ENCODE results near the gene SNX19.

SNX19 gene

DNA sequence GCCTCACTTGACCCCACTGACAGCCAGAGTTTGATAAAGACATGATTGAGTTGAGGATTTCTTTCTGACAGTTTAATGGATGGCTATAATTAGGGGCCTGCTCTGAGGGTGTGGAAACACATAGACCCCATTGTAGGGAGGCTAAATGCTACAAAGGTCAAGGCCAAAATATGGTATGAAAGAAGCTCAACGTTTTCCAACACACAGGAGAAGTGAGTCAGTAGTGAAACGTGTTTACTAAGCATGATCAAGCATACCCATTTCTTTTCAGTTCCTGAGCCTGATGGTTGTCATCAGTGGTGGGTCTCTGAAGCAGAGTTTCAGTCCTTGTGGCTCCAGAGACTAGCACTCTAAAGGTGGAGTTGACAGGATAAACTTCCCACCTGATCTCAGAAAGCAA is 69.7 kb downstream of the SNX19 start:
- TF ChIP-seq, protein P1, sequence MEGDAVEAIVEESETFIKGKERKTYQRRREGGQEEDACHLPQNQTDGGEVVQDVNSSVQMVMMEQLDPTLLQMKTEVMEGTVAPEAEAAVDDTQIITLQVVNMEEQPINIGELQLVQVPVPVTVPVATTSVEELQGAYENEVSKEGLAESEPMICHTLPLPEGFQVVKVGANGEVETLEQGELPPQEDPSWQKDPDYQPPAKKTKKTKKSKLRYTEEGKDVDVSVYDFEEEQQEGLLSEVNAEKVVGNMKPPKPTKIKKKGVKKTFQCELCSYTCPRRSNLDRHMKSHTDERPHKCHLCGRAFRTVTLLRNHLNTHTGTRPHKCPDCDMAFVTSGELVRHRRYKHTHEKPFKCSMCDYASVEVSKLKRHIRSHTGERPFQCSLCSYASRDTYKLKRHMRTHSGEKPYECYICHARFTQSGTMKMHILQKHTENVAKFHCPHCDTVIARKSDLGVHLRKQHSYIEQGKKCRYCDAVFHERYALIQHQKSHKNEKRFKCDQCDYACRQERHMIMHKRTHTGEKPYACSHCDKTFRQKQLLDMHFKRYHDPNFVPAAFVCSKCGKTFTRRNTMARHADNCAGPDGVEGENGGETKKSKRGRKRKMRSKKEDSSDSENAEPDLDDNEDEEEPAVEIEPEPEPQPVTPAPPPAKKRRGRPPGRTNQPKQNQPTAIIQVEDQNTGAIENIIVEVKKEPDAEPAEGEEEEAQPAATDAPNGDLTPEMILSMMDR (IDR thresholded peaks at IDR 0.05; ENCODE audit: low read depth, low read length) = no peak
- Histone ChIP-seq H3K4me3 (ENCODE audit: low read depth, low read length) (no peak overlapping the region), H3K36me3 (no peaks in the 10 kb centered on the region), H3K9me3 (no peaks in the 10 kb centered on the region), H3K27me3 (no peaks in the 10 kb centered on the region), H3K4me1 (peaks cover 4% of the 10 kb centered on the region; the same call in 1 of the 2 replicates)
- DNase-seq = no peak

DNA sequence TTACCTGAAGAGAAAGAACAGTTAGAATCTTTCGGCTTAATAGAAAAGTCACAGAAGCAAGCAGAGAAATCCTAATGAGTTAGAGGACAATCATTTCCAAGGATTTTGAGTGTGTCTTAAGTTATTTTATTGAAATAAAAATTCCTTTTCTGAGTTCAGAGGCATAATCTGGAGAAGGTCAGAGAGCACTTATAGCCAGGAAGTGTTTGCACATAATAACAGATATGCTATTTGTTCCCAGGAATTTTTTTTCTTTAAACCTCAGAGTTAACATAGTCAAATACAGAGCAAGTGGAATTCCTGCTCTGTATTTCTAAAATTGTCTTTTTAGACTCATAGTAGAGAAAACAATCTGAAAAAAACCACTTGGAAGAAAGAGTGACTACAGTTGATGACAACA is 74.3 kb downstream of the SNX19 start:
- H3K4me1 ChIP-seq = peaks cover 4% of the 10 kb centered on the region; the same call in 1 of the 2 replicates
- H3K27me3 ChIP-seq = no peaks in the 10 kb centered on the region
- no peaks in the 10 kb centered on the region for H3K36me3 ChIP-seq
- DNase-seq = no peak
- H3K9me3 ChIP-seq = no peaks in the 10 kb centered on the region
- no peak overlapping the region for H3K4me3 ChIP-seq (ENCODE audit: low read depth, low read length)
- TF ChIP-seq, protein P1 (IDR thresholded peaks at IDR 0.05; ENCODE audit: low read depth, low read length) = no peak

DNA sequence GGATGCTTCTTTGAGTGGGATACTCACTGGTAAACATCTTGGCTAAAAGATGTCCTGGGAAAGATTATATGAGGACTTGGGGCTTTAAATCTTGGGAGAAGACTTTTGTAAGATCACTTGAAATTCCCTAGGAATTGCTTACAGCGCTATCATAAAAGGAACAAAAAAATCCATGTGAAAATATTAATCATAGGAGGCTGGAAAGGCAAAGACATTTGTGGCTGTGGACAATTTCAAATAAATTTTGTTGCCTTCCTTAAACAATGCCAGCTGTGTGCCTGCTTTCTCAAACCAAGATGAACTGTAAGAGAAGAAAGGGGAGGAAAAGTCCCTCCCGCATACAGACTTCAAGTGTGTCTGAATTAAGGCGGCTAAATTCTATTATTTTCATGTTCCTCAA is 75.6 kb downstream of the SNX19 start:
- no peak overlapping the region for H3K4me3 ChIP-seq (ENCODE audit: low read depth, low read length)
- TF ChIP-seq, protein P1 (IDR thresholded peaks at IDR 0.05; ENCODE audit: low read depth, low read length) = no peak

DNA sequence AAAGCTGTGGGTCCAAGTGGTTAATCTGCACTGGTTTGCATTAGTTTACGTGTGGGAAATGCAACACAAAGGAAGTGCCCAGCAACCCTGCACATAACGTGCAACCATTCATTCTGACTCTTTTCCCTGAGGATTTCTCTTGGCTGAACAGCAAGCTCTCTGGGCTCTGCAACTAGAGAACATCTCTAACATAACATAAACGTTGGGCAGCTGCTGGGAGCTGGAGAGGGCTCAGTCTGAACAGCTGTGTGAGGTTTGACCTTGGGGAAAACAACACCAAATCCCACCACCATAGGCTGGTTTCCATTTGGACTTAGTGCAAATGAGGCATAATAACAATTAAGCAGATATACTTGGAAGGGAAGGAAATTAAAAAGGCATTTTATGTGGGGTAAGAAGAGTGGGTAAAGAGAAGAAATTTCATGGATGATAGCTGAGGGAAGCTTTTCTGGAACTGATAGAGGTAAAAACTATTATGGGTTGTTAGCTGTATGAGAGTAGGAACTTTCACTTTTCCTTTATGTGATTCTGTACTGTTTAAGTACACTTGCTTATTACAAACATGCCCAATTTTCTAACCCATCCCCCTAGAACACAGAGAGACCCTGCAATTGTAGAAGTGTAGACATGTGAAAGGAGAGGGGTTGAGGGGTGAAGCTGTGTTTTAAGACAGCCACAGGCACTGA is 76.2 kb downstream of the SNX19 start:
- DNase-seq = no peak
- H3K4me3 ChIP-seq (ENCODE audit: low read depth, low read length) = no peak overlapping the region
- H3K4me1 ChIP-seq = no peaks in the 10 kb centered on the region
- TF ChIP-seq, protein P1 (IDR thresholded peaks at IDR 0.05; ENCODE audit: low read depth, low read length) = no peak
- H3K36me3 ChIP-seq = no peaks in the 10 kb centered on the region
- no peaks in the 10 kb centered on the region for H3K9me3 ChIP-seq
- H3K27me3 ChIP-seq = no peaks in the 10 kb centered on the region

More for the DNA sequence above, 75.6 kb downstream of the SNX19 start:
- Histone ChIP-seq H3K27me3 (no peaks in the 10 kb centered on the region), H3K9me3 (no peaks in the 10 kb centered on the region), H3K36me3 (no peaks in the 10 kb centered on the region), H3K4me1 (no peaks in the 10 kb centered on the region)
- no peak for DNase-seq

DNA sequence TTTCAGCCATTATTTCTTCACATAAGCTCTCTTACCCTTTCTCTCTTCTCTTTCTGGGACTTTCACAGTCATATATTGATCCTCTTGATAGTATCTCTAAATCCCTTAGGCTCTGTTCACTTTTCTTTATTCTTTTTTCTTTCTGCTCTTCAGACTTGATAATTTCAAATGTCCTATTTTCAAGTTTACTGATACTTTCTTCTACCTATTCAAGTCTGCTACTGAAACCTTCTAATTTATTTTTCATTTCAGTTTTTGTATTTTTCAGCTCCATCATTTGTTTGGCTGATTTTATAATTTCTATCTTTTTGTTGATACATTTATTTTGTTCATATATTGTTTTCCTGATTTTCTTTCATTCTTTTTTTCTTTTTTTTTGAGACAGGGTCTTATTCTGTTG is 79.1 kb downstream of the SNX19 start:
- DNase-seq = no peak
- H3K36me3 ChIP-seq = no peaks in the 10 kb centered on the region
- H3K9me3 ChIP-seq = no peaks in the 10 kb centered on the region
- H3K4me3 ChIP-seq (ENCODE audit: low read depth, low read length) = no peak overlapping the region
- TF ChIP-seq, protein P1 (IDR thresholded peaks at IDR 0.05; ENCODE audit: low read depth, low read length) = no peak
- no peaks in the 10 kb centered on the region for H3K4me1 ChIP-seq
- no peaks in the 10 kb centered on the region for H3K27me3 ChIP-seq

DNA sequence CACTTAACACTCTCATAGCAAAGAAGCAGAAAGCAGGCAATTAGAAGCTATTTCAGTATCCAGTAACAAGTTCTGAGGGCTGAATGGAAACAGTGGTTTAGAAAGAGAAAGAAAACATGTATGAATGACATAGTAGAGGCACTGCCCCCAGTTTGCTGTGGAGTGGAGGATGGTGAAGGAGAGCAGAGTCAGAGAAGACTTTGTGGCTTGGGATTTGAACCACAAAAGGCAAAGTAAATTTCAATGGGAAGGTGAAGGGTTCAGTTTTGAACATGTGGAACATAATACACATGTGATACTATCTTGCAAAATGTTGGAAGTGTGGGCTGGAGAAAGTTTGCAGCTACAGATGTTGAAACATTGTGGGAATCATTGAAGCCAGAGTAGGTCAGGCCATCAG is 81.4 kb downstream of the SNX19 start:
- Histone ChIP-seq H3K4me1 (no peaks in the 10 kb centered on the region), H3K27me3 (no peaks in the 10 kb centered on the region), H3K36me3 (no peaks in the 10 kb centered on the region), H3K4me3 (ENCODE audit: low read depth, low read length) (no peak overlapping the region), H3K9me3 (no peaks in the 10 kb centered on the region)
- DNase-seq = no peak
- TF ChIP-seq, protein P1 (IDR thresholded peaks at IDR 0.05; ENCODE audit: low read depth, low read length) = no peak
